ENCODE measurements around the gene SLC6A12. TPM values are rescaled to one million over a fixed set of nuclear protein-coding genes. Genes with fewer than 3 reads are reported as not detected.

The SLC6A12 gene
- polyA plus RNA-seq, 1 donor, result 16.7 TPM

DNA sequence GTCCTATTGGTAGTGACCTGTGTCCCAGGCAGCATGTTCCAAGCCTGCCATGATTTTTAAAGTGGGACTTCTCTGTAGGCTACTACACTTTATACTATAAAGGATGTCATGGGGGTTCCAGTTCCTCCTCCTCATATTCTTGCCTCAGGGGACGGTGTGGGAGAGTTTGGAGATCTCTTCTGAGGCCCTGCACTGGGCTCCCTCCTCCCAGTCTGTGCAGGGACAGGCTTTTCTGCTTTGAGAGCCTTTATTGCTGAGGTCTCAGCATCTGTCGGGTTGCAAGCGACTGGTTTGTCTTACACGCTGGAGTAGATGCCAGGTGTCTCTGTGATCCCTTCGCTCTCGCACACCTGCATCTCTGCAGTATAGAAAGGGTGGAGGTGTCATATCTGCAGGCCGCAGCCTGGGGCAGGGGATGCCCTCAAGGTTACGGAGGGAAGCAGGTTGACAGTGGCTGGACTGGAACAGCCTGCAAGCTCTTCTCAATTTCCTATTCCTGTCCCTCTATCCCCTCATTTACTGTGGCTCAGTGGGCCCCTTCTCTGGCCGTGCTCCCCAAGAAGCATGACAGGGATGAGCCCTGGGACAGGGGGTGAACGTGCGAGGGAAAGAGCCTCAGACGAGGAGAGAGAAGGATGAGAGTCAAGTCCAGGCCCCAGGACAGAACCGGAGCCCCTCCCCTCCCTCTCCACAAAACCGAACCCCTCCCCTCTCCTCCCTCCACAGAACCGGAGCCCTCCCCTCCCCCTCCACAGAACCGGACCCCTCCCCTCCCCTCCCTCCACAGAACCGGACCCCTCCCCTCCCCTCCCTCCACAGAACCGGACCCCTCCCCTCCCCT, 51.3 kb downstream of the SLC6A12 start:
- no peak for DNase-seq

DNA sequence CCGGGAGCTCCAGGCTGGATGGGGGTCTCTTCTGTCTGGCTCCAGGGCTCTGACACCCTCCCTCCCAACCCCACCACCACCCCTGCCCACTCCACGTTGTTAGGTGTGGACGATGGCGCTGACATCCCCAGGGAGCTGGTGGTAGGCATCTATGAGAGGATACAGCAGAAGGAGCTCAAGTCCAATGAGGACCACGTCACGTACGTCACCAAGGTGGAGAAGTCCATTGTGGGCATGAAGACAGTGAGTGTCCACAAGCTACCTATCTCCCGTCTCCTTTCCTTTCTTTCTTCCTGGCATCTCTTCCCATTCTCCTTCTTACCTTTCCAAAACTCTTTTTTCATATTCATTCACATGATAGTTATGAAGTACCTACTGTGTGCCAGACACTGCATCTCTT, 52.1 kb downstream of the SLC6A12 start:
- DNase-seq, result no peak

DNA sequence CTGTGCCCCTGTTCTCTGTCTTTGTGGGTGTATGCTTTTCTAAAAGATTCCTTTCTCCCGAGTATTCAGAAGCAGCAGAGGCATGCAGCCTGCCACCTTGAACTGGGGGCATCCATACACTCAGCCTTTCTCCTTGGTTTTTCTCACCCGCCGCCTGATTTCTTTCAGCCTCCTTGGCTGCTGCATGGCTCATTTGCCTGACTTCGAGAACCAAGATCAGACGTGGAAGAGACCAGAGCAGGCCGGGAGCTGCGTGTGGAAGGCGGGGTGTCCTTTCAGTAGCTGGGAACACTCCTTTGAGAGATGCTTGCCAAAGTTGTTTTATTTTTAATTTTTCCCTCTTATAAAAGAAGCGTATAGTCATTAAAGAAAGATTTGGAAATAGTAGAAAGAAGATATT, 53.1 kb downstream of the SLC6A12 start:
- no peak for DNase-seq

GRCh38 chr12:159156-159782, 54.7 kb downstream of the SLC6A12 start:
- DNase-seq, result no peak

DNA sequence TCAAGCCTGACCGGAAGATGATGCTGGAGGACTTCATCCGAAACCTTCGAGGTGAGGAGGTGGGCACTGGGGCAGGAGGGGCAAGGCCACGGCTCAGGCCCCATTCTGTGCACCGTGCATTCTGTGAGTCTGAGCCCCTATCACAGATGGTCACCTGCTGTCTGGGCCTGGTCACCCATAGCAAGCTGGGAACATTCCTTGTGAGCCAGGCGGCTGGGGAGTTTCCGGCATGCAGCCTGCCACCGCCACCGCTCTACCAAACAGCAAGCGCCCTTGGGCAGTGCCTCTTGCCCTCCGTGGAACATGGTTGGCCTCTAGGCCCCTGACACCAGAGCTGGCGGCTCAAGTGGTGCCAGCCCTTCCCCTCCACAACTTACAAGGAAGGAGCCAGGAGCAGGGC, 56.3 kb downstream of the SLC6A12 start:
- DNase-seq, result no peak

DNA sequence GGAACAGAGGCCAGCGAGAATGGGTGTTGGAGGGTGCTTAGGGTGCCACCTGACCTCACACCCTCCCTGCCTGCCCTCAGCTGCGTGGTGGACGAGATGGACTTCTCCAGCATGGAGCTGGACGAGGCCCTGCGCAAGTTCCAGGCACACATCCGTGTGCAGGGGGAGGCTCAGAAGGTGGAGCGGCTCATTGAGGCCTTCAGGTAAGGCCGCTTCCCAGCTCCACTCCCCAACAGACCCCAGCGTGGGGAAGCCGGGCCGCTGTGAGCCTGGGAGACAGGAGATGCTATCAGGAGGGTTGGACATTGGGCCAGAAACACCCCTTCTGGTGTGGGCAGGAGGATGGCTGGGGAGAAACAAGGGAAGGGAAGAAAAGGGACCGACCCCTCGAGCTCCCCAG, 57.0 kb downstream of the SLC6A12 start:
- DNase-seq, result no peak

DNA sequence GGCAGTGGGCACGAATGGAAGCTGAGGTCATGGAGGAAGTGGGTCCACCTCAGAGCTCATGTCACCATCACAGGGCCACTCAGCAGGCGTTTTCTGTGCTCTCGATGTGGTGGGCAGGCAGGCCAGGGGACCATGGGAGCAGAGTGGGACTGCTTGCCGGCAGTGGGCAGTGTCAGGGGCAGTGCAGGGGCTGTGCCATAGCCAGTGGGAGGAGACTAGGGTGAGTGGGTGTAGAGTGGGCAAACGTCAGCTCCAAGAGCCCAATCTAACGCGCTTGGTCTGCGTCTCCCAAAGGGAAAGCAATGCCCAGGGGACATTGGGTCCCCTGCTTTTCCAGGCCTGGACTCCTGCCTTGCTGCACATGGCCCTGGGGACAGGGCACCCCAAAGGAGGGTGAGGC, 58.3 kb downstream of the SLC6A12 start:
- DNase-seq, result no peak

- DNase-seq, result no peak
Measured at GRCh38 chr12:155006-155405, 59.0 kb downstream of the SLC6A12 start.

- DNase-seq, result no peak
Measured at GRCh38 chr12:154058-154457, 59.9 kb downstream of the SLC6A12 start.

GRCh38 chr12:153080-153746, 60.7 kb downstream of the SLC6A12 start:
- no peak for DNase-seq

DNA sequence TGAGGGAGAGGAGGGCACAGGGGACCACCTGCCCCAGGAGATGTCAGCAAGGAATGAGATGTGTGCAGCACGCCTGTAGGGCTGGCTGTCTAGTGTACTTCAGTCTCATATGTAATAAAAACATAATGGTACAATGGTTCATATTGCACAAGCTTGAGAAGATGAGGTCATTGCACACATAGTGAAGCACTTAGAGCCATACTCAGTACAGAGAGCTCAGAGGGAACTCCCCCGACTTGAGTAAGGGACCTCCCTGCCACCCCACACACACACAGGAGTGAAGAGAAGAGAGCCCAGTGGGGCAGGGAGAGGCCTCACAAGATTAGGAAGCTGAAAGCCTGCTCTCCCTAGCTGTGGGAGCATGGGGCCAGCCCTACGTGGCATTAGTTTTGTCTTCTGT, 61.5 kb downstream of the SLC6A12 start:
- no peak for DNase-seq

- no peak for DNase-seq
Measured at GRCh38 chr12:151579-151978, 62.4 kb downstream of the SLC6A12 start.

- DNase-seq, result no peak
Measured at GRCh38 chr12:148676-149416, 65.1 kb downstream of the SLC6A12 start.

- DNase-seq, result no peak
Measured at GRCh38 chr12:147242-147641, 66.7 kb downstream of the SLC6A12 start.

DNA sequence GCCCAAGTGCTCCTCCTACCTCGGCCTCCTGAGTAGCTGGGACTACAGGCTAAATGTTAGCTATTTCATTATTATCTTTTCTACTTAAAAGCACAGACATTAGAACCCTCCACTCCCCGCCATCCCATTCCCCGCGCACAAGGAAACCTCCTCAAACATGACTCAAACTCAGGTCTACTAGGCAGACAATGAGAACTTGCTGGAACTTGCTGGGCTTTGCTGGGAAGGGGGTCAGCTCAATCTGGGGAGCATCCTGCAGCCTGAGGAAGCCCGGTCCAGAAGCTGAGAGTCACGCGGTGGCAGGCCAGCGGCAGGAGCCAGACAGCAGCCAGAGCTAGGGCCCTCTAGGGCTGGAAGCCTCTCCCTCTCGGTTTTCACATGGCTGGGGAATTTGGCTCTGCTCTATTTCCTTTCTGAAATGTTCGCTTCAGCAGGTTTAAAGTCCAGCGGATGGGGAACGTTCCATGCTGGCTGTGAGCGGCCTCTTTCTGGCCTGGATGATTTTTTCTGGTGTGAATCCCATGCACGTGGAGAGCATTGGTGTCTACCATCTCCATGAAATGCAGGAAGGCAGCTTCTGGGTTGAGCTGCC, 68.5 kb downstream of the SLC6A12 start:
- peak; percentile 47 for DNase-seq

GRCh38 chr12:144650-145284, 69.2 kb downstream of the SLC6A12 start:
- DNase-seq, result no peak

DNA sequence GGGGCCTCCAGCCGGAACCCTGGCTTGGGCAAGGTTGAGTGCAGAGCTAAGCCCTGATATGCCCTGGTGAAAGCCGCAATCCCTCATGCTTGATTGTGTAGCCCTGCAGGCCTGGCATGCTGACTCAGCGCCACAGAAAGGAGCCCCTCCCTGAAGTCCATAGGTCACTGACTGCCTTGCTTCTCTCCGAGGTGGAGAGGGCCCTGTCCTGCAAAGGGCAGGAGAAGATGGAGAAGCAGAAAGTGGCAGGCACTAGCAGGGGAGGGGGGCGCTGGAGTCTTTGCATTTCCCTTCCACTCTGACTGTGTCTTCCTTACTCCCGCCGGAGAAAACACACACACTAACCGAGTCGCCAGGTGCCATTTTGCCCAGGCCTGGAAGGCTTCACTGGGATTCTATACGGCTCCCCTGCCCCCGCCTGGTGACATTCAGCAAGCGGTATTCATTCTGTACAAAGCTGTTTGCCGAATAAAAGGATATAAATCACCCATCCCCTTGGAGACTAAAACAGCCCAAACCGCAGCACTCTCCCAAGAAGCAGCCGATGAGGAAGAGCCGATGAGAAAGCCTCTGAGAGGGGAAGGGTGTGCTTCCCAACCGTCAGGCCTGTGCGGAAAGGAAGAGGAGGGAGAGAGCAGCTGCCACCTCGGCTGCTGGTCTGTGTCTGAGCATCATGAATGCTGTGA, 69.8 kb downstream of the SLC6A12 start:
- peak; percentile 54 for DNase-seq

- DNase-seq, result no peak
Measured at GRCh38 chr12:140162-140561, 73.8 kb downstream of the SLC6A12 start.

Measured in left kidney (tissue), 2 donors.